NCI-H1105 (cell line): ENCODE data around the gene USP40.

Experiments
- DNase-seq: peaks from one replicate; lab custom pipeline; 2025; lab: John Stamatoyannopoulos, UW

Gene USP40

DNA sequence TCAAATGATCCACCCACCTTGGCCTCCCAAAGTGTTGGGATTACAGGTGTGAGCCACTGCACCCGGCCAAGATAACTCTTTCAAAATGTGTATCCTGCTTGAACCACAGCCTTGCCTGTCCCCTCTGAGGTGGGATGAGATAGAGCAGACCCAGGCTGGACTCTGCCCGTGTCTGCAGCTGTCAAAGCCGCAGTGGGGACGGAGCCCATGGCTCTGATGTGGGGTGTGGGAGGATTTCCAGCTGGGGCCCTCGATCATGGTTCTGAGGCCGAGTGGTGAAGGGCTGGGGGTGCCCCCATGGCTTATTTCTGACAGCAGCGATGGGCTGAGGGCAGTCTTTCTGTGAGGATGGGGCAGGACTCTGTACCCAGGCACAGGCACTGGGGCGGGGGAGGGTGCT lies 107.8 kb downstream of the USP40 start:
- no peak for DNase-seq

DNA sequence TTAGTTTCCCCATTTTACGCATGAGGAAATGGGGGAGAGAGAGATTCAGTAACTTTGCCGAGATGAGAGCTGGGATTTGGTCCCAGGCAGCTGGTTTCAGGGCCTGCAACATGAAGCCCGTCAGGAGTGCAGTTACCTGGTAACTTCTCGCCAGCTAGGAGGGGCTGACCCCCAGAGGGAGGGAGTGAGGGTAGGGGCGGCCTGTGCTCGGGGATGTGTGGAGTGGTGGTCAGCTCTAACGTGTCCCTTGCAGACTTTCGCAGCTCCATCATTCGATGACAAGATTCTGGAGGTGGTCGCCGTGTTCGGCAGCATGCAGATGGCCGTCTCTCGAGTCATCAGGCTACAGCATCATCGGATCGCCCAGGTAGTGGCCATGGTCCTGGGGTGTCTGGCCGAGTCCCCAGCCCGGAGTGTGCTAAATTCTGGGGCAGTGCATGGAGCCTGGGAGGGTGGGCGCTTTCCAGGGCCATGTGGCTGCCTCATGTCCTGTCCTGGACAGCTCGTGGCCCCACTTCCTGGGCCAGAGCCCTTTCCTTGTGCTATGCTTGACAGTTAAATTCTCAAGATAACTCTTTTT lies 108.5 kb downstream of the USP40 start:
- DNase-seq = no peak

DNA sequence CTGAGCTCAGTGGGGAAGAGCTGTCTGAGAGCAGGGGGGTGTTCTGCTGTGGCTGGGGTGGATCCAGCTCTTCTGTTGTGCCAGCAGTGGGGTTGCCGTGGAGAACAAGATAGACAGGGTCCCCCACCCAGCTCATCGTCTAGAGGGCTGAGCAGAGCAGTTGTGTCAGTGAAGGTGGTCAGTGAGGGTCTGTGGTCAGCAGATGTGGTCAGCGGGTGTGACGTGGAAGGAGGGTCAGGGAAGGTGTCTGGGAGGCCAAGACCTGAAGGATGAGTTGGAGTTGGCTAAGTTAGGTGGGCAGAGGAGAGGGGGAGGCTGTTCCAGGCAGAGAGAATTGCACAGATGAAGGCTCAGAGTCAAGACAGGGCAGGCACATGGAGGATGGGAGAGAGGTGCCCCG lies 109.2 kb downstream of the USP40 start:
- no peak for DNase-seq

DNA sequence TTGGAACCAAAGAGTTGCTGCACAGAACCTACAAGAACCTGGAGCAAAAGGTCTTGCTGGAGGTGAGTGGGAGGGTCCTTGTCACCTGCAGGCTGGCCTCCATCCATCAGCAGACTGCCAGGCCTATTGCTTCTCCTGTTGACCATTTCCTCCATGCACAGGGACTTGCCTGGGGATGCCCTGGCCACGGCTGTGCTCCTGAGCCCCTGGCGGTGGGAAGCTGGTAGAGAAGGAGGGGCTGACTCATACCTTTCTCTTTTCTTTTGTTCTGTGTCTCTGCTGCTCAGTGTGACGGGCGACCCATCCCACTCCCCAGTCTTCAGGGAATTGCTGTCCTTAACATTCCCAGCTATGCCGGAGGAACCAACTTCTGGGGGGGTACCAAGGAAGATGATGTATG lies 109.6 kb downstream of the USP40 start:
- no peak for DNase-seq

DNA sequence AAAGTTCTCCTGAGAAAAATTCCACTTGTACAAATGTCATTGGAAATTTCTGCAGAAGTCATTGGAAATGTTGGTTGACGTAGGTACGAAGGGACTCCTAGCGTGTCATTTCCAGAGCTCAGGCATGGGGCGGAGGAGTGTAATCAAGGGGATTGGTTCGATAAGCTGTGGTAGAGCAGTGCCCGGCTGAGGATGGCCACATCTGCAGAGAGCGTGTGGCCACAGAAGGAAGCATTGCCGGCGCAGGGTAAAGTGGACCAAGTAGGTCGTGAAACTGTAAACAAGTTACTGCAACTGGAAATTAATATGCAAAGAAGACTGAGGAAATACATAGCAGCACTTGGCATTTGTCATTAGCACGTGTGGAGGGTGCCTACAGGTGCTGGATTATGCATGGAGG lies 110.5 kb downstream of the USP40 start:
- DNase-seq = no peak

DNA sequence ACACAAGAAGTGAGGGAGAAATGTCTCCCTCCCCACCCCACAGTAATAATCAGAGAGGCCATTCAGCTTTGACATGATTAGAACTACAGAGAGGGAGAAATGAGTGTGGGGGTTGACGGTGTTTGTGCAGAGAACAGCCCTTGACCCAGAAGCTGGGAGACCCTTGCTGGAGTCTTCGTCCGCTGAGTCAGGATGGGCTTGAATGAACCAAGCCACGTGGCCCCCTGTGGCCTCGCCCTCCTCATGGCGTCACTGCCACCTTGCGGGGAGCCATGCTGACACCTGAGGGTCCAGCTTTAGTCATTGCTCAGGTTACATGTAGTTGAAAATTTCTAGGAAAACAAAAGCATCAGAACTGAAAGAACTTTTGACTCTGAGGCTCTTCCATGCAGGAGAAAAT lies 111.1 kb downstream of the USP40 start:
- DNase-seq = no peak

DNA sequence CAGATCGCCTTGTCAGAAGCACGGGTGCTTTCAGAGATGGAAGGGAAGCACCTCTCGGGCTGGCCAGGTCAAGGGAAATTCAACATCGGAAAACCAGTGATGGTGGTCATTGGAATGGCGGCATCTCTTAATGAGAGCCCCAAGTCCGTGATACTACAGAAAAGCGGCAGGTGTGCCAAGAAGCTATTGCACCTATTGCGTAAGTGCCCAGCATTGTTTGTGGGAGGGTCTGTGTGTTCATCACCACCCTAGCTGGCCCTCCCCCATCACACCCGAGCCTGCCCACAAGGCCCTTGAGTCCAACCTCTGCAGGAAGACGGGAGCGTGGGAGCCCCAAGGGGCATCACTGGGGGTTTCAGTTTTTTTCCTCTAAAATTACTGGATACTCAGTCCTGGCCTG lies 111.6 kb downstream of the USP40 start:
- DNase-seq = no peak

DNA sequence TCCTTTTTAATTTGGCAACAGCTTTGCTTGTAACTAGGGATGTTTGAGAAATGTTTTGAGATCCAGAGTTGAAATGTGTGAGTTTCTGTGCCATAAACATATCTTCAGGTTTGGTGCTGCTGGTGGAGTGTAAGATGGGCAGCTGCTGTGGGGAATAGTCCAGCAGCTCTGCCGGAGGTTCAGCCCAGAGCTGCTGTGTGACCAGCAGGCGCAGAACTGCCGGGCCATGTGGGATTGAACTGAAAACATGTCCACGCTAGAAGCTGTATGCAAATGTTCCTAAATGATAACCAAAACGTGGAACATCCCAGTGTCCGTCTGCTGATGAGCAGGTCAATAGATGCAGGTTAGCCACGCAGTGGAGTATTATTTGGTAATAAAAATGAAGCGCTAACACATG lies 112.7 kb downstream of the USP40 start:
- no peak for DNase-seq

DNA sequence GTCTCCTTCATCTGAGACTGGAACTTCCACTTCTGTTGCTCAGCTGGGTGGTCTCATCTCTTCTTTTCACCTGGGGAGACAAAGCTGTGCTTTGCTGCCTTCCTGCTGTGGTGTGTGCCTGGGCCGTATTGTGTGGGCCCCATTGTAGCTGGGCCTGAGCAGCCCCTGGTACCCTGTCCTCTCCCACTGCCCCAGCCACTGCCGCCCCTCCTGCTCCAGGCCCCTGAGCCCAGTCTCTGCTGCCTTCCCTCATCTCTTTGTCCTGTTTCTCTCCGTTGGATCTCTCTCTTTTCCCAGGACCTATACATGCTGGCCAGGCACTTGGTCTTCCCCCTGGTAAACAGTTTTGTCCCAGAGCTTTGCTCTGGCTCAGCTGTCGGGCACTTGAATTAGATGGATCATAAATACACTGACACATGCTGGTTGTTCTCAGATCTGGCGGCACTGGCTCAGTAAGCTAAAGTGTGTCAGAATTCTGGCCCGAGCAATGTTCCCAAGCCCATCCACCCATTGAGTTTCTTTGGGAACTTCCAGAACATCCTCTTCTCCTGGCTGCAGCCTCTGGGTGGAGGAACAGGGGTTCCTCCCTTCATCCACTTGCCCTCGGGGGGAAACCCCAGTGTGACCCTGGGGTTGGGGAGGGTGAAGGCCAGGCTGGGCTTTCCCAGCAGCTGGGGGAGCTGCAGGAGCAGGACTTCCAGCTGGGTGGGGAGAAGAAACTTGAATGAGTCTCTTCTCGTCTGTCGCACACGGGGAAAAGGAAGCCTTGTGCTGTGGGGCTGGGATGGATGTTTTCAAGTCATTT lies 113.3 kb downstream of the USP40 start:
- DNase-seq = no peak

DNA sequence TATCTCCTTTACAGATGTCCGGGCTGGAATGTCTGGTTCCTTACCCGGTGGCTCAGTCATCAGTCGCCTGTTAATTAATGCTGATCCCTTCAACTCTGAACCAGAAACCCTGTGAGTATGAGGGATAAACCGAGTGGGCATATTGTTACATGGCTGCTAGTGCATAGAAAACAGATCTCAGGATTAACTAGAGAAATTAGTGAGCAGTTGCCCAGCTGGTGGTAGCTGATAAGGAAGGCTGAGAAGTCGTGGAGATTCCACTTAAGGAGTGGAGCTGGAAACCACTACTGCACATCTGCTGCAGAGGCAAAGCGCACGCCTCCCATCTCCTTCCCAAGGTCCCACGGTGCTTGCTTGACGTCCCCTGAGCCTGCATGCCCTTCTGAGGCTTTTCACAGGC lies 114.6 kb downstream of the USP40 start:
- no peak for DNase-seq

DNA sequence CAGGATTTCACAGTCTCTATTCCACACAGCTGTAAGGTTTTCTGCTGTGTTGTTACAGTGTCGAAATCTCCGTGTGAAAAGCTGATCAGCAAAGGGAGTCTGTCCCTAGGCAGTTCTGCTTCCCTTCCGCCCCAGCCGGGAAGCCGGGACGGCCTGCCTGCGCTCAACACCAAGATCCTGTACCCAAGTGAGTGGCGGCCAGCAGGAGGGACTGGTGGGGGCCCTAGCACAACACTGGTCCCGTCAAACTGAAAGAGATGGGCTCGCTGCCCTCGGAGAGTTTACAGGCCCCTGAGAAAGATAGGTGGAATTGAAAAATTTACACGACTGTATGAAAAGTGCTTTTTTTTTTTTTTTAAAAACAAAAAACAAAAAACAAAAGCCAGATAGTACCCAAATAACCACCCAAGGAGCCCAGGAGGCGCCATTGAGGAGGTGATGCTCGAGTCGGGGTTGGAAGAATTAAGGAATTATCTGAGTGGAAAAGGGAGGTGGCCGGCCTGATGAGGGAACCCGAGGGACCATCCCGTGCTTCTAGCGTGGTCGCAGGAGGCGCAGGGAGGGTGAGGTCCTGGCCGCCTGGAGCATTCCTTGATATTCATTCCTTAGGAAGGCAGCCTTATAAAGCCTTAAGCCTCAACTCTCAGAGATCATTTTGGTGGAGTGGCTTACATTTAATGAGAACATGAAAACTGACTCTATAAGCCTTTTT lies 115.6 kb downstream of the USP40 start:
- no peak for DNase-seq

DNA sequence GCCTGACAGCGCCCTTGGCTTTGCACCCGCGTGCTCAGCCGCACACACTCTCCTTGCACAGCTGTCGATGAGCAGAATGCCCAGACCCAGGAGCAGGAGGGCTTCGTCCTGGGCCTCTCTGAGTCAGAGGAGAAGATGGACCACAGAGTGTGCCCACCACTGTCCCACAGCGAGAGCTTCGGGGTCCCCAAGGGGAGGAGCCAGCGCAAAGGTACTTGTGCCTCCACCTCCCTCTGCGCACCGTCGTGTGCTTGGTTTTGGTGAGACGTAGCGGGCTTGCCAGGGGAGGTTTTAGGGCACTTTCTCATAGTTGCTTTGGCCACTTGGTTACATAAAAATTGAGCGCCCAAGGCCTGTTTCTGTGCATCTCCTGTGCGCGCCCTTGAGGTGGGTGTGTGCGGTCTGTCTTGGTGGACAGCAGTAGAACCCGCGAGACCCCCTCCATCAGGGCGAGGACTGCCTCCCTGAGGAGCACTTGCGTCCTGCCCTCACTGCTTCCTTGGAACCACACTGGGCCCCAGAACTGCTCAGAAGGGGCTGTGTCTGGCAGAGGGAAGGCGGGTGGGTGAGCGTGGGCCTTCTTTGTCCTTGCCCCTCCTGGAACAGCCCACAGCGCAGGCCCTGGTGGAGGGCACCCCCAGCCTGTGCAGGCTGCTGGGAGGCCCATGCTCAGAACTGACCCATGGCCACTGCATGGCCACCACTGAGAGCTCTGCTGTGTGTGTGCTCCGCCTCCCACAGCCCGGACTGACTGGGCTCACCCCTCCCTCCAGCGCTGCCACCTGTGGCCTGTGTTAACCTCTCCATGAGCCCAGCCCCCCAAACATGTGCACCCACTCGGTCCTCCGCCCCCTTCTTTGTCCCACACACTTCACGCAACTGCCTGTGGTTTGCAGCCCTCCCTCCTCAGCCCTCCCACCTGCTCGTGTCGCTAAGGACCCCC lies 116.4 kb downstream of the USP40 start:
- DNase-seq = no peak

DNA sequence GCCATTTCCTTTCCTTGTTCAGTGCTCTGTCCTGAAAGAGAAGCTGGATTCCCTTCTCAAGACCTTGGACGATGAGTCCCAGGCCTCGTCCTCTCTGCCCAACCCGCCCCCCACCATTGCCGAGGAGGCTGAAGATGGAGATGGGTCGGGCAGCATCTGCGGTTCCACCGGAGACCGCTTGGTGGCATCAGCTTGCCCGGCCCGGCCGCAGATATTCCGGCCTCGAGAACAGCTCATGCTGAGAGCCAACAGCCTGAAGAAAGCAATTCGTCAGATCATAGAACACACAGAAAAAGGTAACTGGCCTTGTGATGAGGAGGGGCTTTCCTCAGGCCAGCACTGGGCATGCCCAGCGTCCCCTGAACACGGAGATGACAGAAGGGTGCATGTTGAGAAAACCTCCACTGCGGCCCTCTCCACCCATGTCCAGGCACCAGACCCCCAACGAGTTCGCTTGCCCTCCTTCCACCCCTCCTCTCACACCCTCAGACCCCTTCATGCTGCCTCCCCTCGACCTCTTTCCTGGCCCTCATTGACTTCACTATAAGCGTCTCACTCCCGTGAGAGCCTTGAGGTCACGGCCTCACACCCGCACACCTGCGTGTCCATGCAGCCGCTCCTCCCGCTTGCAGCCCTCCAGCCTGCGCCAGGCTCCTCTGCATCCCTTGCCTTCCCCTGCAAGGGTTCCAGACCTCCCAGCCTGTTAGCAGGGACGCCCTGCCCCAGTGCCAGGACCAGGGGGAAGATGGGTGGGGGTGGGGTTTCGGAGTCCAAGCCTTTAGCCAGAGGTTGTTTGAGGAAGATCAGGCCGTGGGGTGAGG lies 117.3 kb downstream of the USP40 start:
- DNase-seq = no peak

DNA sequence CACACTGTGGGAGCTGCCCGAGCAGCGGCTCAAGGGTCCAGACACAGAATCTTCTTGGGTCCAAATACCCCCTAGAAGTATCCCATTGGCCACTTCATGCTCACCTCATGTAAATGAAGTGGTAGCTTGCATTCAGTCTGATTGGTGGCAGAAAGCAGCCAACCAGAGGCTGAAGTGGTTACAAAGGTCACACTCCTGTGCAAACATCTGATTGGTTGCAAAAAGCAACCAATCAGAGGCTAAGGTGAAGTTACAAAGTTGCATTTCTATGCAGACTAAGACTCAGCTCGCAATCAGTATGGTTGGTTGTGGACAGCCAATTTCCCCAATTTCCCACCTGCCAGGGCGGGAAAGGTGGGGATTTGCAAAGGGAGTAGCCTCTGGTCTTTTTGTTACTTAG lies 118.0 kb downstream of the USP40 start:
- no peak for DNase-seq

DNA sequence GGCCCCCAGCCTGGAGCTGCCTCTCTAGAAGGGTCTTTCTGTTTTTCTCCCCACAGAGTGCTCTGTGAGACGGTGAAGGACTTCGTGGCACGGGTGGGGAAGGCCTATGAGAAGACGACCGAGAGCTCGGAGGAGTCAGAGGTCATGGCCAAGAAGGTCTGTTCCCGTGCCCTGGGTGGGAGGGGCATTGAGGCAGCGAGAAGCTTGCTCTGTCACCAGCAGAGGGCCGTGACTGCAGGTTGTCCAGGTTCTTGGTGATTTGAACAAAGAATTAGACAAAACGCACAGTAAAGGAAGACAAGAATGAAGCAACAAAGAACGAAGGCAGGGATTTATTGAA lies 118.4 kb downstream of the USP40 start:
- no peak for DNase-seq

DNA sequence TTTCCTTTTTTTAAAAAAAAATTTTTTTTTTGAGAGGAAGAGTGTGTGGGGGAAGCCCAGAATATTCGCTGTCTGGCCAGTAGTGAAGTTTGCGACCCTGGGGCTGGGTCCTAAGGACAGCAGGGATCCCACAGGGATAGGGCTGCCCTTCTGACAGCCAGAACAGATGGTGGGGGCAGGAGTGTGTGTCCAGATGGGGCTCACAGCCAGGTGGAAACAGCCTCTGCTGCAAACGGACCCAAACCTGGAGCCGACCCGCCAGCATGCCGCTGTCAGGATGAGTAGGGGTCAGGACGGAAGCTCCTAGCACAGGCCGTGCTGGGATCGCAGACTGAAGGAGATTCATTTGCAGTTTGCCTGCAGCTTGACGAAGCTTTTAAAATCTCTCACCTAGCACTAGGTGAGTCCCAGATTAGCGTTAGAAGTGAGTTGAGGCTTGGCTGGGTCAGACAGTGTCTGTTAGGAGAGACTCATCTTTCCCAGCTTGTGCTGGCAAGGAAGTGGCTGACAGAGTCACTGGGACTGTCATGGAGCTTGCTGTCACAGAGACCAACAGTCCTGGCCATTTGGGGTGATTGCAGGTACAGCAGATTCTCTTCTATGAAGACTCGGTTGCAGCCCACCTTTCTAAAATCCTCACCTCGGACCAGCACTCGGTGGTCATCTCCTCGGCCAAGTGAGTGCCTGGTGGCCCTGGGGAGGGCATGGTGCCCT lies 118.9 kb downstream of the USP40 start:
- no peak for DNase-seq

DNA sequence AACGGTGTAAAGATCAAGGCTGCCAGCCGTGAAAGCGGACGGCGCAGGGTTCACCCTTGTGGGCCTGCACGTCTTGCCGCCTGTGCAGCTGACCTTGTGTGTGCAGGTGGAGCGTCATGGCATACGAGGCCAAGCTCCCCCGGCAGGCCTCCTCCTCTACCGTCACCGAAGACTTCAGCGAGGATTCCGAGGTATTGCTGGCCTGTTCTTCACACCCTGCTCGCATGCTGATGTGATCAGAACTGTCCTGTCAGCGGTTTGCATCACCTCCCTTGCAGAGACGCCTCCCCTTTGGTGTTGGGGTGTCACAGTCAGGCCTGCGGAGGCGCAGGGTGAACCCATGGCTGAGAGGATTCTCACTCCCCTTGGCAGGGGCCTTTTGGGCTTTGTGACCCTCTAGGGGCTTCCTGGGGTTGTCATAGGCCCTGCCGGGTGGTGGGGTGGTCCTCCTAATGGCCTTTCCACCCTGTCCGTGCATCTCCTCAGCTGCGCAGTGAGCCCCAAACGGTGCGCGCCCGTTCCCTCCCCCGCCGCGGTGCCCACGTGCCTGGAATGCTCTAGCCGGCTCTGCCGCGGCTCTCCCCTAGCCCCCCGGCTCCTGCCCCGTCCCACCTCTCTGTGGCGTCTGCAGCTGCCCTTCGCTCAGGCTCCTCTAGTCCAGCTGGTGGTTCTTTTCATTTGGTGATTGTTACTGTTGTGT lies 119.8 kb downstream of the USP40 start:
- DNase-seq = no peak

DNA sequence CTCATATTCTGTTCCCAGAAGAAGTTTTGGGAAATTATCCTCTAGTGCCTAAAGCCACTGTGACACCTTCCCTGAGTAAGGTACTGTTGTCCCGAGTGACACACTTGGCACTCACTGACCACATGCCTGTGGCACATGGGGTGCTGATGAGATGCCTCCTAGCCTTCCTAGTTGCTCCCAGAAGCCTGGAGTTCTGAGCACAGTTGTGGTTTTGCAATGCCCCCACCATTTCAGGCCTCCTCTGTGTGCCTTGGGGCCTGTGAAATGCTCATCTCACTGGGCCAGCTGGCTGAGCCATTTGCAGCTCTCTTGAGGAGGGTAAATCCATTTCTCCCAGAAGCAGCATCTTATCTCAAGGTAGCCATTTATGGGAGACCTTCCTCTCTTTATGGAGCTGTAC lies 120.5 kb downstream of the USP40 start:
- no peak for DNase-seq

DNA sequence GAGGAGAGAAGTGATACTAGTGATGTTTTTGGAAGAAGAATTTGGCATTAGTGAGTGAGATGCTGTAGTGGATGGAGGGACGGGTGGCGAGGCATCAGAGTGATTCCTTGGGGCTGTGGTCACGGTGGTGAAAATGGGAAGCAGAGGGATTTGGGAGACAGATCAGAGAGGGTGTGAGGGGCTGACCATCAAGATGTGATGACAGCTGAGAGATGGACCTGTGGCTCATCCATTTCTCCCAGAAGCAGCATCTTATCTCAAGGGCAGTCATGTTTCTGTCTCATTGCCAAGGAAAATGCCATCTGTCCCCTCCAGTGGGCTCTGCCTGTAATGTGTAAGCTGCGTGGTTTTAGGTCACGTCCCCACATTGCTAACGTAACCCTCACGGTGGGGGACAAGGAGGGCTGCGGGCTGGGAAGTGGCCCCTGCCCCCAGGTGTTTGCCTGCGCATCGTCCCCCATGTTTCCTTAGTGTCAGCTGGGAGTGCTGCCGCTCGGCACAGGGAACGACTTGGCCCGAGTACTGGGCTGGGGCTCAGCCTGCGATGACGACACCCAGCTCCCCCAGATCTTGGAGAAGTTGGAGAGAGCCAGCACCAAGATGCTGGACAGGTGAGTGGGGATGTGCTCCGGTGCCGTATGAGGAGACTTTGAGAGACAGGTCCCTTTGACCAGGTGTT lies 121.3 kb downstream of the USP40 start:
- no peak for DNase-seq

DNA sequence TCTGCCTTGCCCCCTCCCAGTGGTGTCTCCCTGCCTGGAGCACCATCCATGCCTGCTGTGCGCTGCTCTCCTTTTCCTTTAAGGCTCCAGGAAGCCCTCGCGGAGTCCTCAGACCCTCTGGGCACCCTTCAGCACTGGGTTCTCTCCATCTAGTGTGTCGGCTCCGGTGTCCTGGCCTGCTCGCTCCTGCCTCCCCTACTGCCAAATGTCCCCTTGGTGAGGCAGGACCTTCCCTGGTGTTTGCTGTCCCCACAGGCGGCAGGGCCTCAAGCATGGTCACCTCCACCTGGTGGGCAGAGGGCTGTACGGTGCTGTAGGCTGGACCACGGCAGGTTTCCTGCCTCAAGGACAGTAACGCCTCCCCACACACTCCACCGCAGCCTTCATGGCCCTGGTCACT lies 122.1 kb downstream of the USP40 start:
- no peak for DNase-seq
